Mucosa of descending colon (tissue), 3 donors: ENCODE results near the gene ZDBF2. TPM values are rescaled to one million over a fixed set of nuclear protein-coding genes. Genes with fewer than 3 reads are reported as not detected.
"Not testable (repeated sequence)": the region's sequence is repeated elsewhere in the genome, so short reads cannot be mapped to it uniquely, and the experiment has no call there.

Source experiments
- ATAC-seq: fragments of 200-7000 bp; cut with Tn5 transposase; one replicate; pipeline ENCODE4 v1.9.1; 2020; ENCODE audit warnings: mild to moderate bottlenecking, moderate library complexity
- DNase-seq, 3 donors: peaks; one replicate each; pipeline ENCODE4 v3.0.0-alpha.2; 2020
- H3K36me3 ChIP-seq: fragments of 200-600 bp; one replicate; pipeline ENCODE4 v1.8.0; 2021; ENCODE audit warnings: low read depth, mild to moderate bottlenecking
- H3K4me1 ChIP-seq: fragments of 200-600 bp; one replicate; pipeline ENCODE4 v1.8.0; 2021; ENCODE audit warnings: low read depth, mild to moderate bottlenecking
- H3K4me3 ChIP-seq: fragments of 200-600 bp; one replicate; pipeline ENCODE4 v1.8.0; 2021; ENCODE audit warnings: mild to moderate bottlenecking
- H3K9me3 ChIP-seq: fragments of 200-600 bp; one replicate; pipeline ENCODE4 v1.8.0; 2021; ENCODE audit warnings: mild to moderate bottlenecking
- intact Hi-C, 2 donors: fragments of 100-400 bp; cut with DNase I in 1 of 2; cut with micrococcal nuclease in 1 of 2; formaldehyde crosslinking; loops; one replicate each; pipeline versions ENCODE4 v1.11.0 to v1.11.1; 2022; cut with DNase I, micrococcal nuclease
- long read RNA-seq, 2 donors: library from polyadenylated mRNA; unstranded; transcript quantifications; one replicate each; pipeline ENCODE4 v2.0.0, GENCODE V29; 2019 to 2021
- total RNA-seq, 3 donors: library from RNA; stranded (reverse); fragmentation: NEBNext Ultra II Directional in 2 of 3; extraction: Animal tissue kit (Norgen Biotek cat#: 25700) in 2 of 3; gene quantifications; one replicate each; pipeline versions ENCODE4 v1.2.1 to v1.2.4, GENCODE V29; 2021 to 2023
- TF ChIP-seq, protein P1 (sequence below): fragments of 200-600 bp; IDR thresholded peaks from one replicate; pipeline ENCODE4 v1.8.0; 2022; ENCODE audit warnings: antibody characterized with exemption, mild to moderate bottlenecking
- donor health status: DM: no; HTN: no; CAD: no; lungs with moderate emphysema.
- donor health status: DM: no; HTN: no; CAD: no.
- donor health status: DM: no; HTN: yes; CAD: no.

Gene ZDBF2
- 10 to 100 TPM in 1 of 3 donors, 1 to 10 TPM in 2; 3.9 to 18.3 (median 3.9) TPM for total RNA-seq
- long read RNA-seq, donor 1, full-length matches to known transcripts = 3 of 12 reads
- long read RNA-seq, donor 1, partial matches to known transcripts = 2 of 12 reads
- long read RNA-seq, donor 1, other reads (novel, unspliced or antisense) = 7 of 12 reads
- long read RNA-seq, donor 2 = 0 reads

DNA sequence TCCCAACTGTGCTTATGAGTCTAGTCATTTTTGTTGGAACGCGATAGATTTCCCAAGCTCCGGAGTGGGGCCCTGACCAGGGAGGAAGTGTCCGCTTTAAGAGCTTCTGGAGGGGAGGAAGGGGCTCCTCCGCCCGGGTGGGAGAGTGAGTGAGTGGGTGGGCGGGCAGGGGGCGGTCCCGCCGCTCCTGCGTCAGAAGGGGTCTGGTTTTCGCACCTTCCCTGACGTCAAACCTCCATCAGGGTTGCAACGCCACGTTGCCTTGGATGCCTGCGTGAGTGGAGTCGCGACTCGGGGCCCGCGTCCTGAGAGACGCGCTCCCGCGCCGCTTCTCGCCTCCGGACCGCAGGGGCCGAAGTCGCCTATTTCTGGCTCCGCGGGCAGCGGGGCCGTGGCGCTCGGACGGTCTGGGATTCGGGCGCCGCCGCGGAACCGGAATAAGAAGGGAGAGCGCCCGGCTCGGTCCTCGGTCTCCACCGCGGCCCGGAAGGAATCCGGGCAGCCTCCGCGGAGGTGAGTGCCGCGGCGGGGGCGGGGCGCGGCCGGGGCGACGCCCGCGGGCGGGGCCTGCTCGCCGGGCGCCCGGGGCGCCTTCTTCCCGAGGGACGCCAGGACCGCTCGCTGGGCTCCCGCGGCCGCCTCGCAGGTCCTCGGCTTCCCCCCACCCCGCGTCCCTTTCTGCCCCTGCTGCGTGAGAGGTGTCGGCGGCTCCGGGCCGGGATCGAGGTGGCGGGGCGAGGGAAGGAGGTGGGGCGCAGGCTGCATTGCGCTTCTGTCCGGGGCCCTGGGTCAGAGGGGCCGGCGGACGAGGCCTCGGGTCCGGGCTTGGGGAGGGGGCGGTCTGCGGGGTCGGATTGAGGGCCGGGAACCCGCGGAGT lies at the start of gene ZDBF2:
TSS of gene ZDBF2 (plus strand) at position 230 of the 878 bp plus-strand sequence. CDS start 7,187 bp downstream, outside the sequence.
- intact Hi-C loops = no loop called here
- H3K4me1 ChIP-seq = peaks cover 5% of the 10 kb centered on the region
- peak within 1 kb of the TSS; percentile 41 for H3K4me3 ChIP-seq
- no peaks in the 10 kb centered on the region for H3K9me3 ChIP-seq
- no peaks in the 10 kb centered on the region for H3K36me3 ChIP-seq
- peak; percentile 52 to 74 (median 59) for DNase-seq
- ATAC-seq = peak; percentile 98
- TF ChIP-seq, protein P1, sequence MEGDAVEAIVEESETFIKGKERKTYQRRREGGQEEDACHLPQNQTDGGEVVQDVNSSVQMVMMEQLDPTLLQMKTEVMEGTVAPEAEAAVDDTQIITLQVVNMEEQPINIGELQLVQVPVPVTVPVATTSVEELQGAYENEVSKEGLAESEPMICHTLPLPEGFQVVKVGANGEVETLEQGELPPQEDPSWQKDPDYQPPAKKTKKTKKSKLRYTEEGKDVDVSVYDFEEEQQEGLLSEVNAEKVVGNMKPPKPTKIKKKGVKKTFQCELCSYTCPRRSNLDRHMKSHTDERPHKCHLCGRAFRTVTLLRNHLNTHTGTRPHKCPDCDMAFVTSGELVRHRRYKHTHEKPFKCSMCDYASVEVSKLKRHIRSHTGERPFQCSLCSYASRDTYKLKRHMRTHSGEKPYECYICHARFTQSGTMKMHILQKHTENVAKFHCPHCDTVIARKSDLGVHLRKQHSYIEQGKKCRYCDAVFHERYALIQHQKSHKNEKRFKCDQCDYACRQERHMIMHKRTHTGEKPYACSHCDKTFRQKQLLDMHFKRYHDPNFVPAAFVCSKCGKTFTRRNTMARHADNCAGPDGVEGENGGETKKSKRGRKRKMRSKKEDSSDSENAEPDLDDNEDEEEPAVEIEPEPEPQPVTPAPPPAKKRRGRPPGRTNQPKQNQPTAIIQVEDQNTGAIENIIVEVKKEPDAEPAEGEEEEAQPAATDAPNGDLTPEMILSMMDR = no peak

DNA sequence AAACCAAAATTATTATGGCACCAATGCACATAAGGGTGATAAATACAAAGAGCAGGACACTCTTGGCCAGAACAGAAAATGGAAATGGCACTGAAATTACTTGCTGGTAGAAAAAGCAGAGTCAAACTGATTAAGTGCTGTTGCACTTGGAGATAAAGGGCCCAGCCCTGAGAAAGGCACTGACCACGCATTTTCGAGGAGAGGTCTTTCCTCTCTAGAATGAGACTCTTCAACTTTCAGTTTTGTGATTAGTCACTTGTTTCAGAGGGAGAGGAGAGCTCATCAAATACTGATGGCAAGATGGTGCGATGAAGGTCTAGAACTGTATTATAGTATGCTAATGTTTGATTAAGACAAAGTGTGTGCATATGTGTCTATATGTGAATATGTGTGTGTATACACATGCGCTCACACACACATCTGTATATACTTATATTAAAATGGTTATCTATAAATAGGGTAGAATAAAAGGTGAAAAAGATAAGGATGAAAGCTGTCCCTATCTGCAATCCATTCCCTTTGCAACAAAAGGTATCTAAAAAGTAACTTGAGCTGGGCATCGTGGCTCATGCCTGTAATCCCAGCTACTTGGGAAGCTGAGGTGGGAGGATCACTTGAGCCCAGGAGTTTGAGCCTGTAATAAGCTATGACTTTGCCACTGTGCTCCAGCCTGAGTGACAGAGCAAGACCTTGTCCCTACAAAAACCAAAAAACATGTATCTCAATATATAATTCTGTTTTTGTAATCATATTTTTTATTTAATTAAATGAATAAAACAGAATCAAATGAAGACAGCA lies 48.8 kb upstream of the ZDBF2 start:
- H3K9me3 ChIP-seq = no peaks in the 10 kb centered on the region
- TF ChIP-seq, protein P1 = no peak
- intact Hi-C loops = no loop called here
- ATAC-seq (no peak), DNase-seq (no peak)
- H3K4me1 ChIP-seq = no peaks in the 10 kb centered on the region
- H3K36me3 ChIP-seq = no peaks in the 10 kb centered on the region
- H3K4me3 ChIP-seq = no peak overlapping the region

DNA sequence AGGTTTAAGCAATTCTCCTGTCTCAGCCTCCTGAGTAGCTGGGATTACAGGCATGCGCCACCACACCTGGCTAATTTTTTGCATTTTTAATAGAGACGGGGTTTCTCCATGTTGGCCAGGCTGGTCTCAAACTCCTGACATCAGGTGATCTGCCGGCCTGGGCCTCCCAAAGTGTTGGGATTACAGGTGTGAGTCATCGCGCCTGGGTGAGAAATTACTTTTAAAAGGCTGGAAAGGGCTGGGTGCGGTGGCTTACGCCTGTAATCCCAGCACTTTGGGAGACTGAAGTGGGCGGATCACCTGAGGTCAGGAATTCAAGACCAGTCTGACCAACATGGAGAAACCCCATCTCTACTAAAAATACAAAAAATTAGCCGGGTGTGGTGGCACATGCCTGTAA lies 45.8 kb upstream of the ZDBF2 start:
- H3K4me1 ChIP-seq, DNase-seq, ATAC-seq, H3K9me3 ChIP-seq, intact Hi-C loops, H3K4me3 ChIP-seq, H3K36me3 ChIP-seq: not testable (repeated sequence)

DNA sequence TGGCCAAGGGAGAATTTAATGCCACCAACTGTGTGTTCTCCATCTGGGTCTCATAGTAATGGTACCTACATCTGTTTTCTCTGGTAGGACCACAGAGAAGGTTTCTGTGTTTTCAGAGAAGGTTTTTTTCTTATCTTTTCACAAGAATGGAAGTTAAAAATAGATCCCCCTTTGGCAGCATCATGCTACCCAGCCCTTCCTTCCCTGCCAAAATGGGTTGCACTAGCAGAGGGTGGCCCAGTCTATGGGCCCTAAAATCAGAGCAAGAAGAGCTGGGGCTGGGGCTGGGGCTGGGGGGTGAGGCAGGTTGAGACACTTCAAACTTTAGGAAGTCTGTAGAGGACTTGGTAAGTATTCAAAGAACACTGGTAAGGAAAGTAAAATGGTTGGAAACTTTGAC lies 44.8 kb upstream of the ZDBF2 start:
- Histone ChIP-seq H3K36me3 (no peaks in the 10 kb centered on the region), H3K4me3 (no peak overlapping the region), H3K4me1 (no peaks in the 10 kb centered on the region), H3K9me3 (no peaks in the 10 kb centered on the region)
- TF ChIP-seq, protein P1 = no peak
- DNase-seq (no peak), ATAC-seq (no peak)
- intact Hi-C loops = no loop called here

DNA sequence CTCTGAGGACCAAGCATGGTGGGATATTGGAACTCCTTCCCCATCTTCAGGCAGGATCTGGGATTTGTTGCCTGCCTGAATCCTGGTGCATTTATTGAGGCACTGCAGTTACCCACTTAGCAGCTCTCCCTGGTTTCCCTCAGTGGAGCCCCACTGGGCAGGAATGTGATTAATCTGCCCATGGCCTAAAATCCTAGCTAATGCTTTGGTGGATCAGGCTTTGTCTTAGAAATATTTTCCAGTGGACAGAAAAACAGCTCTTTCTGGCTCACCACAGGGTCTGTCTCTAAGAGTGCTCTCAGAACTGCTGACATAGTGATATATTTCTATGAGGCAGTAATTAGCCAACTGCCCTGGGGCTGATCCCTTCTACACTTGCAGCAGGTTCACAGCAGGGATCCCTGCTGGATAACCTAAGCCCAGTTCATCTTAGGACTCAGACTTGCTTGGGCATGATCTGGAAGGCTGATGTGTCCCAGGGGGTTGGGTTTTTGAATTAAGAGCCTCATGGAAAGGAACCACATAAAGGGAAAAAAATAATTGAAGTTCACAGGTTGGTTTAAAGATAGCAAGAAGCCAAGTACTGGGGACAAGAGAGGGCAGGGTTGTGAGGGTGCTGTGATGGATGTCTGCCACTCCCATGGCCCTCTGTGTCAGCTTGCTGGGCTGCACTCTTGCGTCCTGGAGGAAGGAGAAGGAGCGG lies 44.3 kb upstream of the ZDBF2 start:
- DNase-seq (no peak), ATAC-seq (no peak)
- Histone ChIP-seq H3K4me1 (no peaks in the 10 kb centered on the region), H3K9me3 (no peaks in the 10 kb centered on the region), H3K4me3 (no peak overlapping the region), H3K36me3 (no peaks in the 10 kb centered on the region)
- intact Hi-C loops = no loop called here
- TF ChIP-seq, protein P1 = no peak
